Naive thymus-derived CD8-positive, alpha-beta T cell (primary cell): Measurements from ENCODE around the gene VSIG4. TPM values are rescaled to one million over a fixed set of nuclear protein-coding genes. Genes with fewer than 3 reads are reported as not detected.
"Not testable (repeated sequence)": the region's sequence is repeated elsewhere in the genome, so short reads cannot be mapped to it uniquely, and the experiment has no call there.

Experiments used
- ATAC-seq, 2 donors: fragments of 150-1000 bp; cut with Tn5 transposase in 1 of 2; sonication (Bioruptor Pico), chemical (Tn5 transposase) in 1 of 2; 1 replicate in 1 of 2; 2 replicates in 1 of 2; pipeline ENCODE4 v1.10.0; 2021; ENCODE audit warnings: mild to moderate bottlenecking in 2 of 2, moderate library complexity in 2 of 2
- POLR2A ChIA-PET: fragments of 350-600 bp; sonication (Branson Sonifier 250); formaldehyde crosslinking; loops from one replicate; lab custom pipeline; 2021; ENCODE audit warnings: antibody characterized with exemption; lab: Charles Lee
- DNase-seq, 10 donors: peaks; one replicate each; pipeline versions ENCODE4 v3.0.0 to v3.0.0-alpha.2; 2020 to 2022
- H3K27ac Mint-ChIP-seq, 10 donors: one replicate each; pipeline ENCODE4 v1.8.0; 2020 to 2022; ENCODE audit warnings: mild to moderate bottlenecking in 10 of 10, mixed read lengths in 10 of 10, moderate library complexity in 4 of 10, inconsistent platforms in 1 of 10
- H3K27me3 Mint-ChIP-seq, 5 donors: one replicate each; pipeline ENCODE4 v1.8.0; 2021 to 2022; ENCODE audit warnings: mixed read lengths in 5 of 5
- H3K36me3 Mint-ChIP-seq, 3 donors: one replicate each; pipeline ENCODE4 v1.8.0; 2020 to 2022; ENCODE audit warnings: mixed read lengths in 3 of 3, mild to moderate bottlenecking in 2 of 3, inconsistent platforms in 1 of 3
- H3K4me1 Mint-ChIP-seq, 4 donors: one replicate each; pipeline ENCODE4 v1.8.0; 2021 to 2022; ENCODE audit warnings: mixed read lengths in 4 of 4
- H3K4me3 Mint-ChIP-seq, 10 donors: one replicate each; pipeline ENCODE4 v1.8.0; 2020 to 2022; ENCODE audit warnings: mild to moderate bottlenecking in 10 of 10, mixed read lengths in 10 of 10, moderate library complexity in 6 of 10, inconsistent platforms in 1 of 10
- H3K9me3 Mint-ChIP-seq, 9 donors: one replicate each; pipeline ENCODE4 v1.8.0; 2020 to 2022; ENCODE audit warnings: mixed read lengths in 9 of 9, mild to moderate bottlenecking in 3 of 9, inconsistent platforms in 1 of 9, moderate library complexity in 1 of 9
- polyA plus RNA-seq, 3 donors: library from polyadenylated mRNA; unstranded; fragments of 300-500 nt; fragmentation: Illumina TruSeq; gene quantifications; one replicate each; pipeline ENCODE4 v1.2.3, GENCODE V29; 2021
- total RNA-seq, 8 experiments: library from RNA in 2 of 8; stranded (reverse) in 2 of 8; gene quantifications; one replicate each; pipeline ENCODE4 v1.2.3 and lab custom pipeline; 2021 to 2026

Gene VSIG4
- under 1 TPM; 0.47 to 0.60 TPM for total RNA-seq
- under 1 TPM in 1 of 3 donors, not detected in 2; 0.38 TPM for polyA plus RNA-seq
- total RNA-seq (lab: John Stamatoyannopoulos, UW) = 0 to 0.08 (median 0) reads per million in 6 experiments

GRCh38 chrX:66039944-66040343 lies at the start of gene VSIG4:
Gene VSIG4 (minus strand): TSS chrX:66040080. CDS start chrX:66039998, 82 bp downstream.
- no peak for DNase-seq
- Mint-ChIP-seq H3K27ac (no peak within 1 kb of the TSS), H3K9me3 (no peaks in the 10 kb centered on the region), H3K36me3 (no peaks in the 10 kb centered on the region), H3K4me1 (peaks cover 2 to 6% (median 3%) of the 10 kb centered on the region in 4 donors), H3K4me3 (no peak within 1 kb of the TSS), H3K27me3 (no peaks in the 10 kb centered on the region)
- no peak for ATAC-seq
- POLR2A ChIA-PET = no interaction called here

- Mint-ChIP-seq H3K4me3 (no peak overlapping the region), H3K27ac (no peak overlapping the region), H3K36me3 (no peaks in the 10 kb centered on the region), H3K4me1 (peaks cover 12 to 25% (median 20%) of the 10 kb centered on the region in 4 donors), H3K9me3 (peaks cover 0 to 4% (median 0%) of the 10 kb centered on the region in 9 donors), H3K27me3 (no peaks in the 10 kb centered on the region)
- DNase-seq = no peak
- POLR2A ChIA-PET = no interaction called here
- ATAC-seq = no peak
Measured at GRCh38 chrX:66076801-66077200, 36.9 kb upstream of the VSIG4 start.

DNA sequence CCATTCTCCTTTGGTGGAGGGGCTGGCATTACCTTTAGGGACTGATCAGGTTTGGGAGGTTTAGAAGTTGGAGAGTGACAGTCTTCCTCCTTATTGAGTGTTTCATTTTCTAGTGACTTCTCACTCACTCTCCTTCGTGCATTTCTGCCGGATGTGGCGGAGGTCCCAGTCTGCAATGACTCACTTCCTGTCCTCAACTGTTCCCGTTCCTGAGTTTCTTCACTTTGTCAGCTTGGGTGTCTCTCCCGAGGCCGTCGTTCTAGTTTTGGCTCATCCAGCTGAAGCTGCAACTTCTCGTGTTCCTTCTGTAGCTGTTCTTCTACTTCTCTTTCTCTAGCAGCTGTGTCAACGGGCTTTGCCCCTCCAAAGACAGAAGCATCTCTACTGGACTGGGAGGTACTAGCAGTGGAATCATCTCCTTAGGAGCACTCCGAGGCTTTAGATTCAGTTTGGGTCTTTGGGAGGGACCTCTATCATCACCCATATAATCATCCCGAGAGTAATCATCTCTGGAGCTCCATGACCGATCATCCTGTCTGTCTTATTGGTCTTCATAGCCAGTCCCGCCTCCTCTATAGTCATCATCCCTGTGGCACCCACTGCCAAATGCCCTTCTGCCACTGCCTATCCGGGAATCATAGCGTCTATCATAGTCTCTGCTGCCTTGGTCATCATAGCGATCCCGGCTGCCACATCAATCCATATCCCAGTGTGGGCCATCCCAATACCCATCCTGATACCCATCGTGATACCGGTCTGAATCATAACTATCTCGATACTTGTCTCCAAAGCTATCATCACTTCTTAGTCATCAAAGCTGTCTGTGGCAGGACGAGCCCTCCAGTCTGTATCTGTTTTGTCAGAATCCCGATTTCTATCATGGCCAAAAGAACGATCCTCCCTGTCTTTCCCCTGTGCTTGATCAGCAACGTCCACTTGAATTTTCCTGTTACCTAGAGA lies 35.3 kb upstream of the VSIG4 start:
- Mint-ChIP-seq H3K27ac (peak overlapping the region; percentile 68 to 95 (median 88)), H3K27me3 (no peaks in the 10 kb centered on the region), H3K4me1 (peaks cover 12 to 25% (median 20%) of the 10 kb centered on the region in 4 donors), H3K4me3 (peak overlapping the region; percentile 78 to 85 (median 82)), H3K36me3 (no peaks in the 10 kb centered on the region), H3K9me3 (peaks cover 0 to 4% (median 0%) of the 10 kb centered on the region in 9 donors)
- ATAC-seq (no peak), DNase-seq (peak in 7 of 10 donors; percentile 5 to 59 (median 17))
- POLR2A ChIA-PET = interaction anchor here (0.6 kb wide), 1 partner anchor 1236 kb away, joined by 3 read pairs; no protein-coding TSS in a partner anchor

DNA sequence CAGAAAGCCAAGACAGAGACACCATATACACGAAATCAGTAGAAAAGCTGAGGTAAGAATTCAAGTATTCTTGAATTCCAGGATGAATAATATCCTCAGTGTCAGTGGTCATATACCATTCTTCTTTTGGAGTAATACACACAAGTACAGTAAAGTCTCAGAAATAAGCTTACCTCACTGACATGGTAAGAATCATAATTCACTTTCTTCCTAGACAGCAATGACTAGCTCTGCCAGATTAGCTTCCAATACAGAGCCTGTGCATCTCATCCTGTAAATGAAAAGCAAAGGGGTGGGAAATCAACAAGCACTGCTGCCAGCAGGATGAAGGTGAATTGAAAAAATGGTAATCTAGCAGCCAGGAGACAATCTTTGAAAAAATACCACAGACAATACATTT lies 31.2 kb upstream of the VSIG4 start:
- POLR2A ChIA-PET = no interaction called here
- no peak overlapping the region for H3K27ac Mint-ChIP-seq
- ATAC-seq (no peak), DNase-seq (no peak)
- no peak overlapping the region for H3K4me3 Mint-ChIP-seq
- peaks cover 12 to 25% (median 20%) of the 10 kb centered on the region in 4 donors for H3K4me1 Mint-ChIP-seq
- peaks cover 0 to 4% (median 0%) of the 10 kb centered on the region in 9 donors for H3K9me3 Mint-ChIP-seq
- no peaks in the 10 kb centered on the region for H3K27me3 Mint-ChIP-seq
- H3K36me3 Mint-ChIP-seq = no peaks in the 10 kb centered on the region

GRCh38 chrX:66064261-66064660 lies 24.4 kb upstream of the VSIG4 start:
- Mint-ChIP-seq H3K36me3 (no peaks in the 10 kb centered on the region), H3K9me3 (no peaks in the 10 kb centered on the region), H3K4me1 (peaks cover 14 to 46% (median 43%) of the 10 kb centered on the region in 4 donors), H3K27me3 (no peaks in the 10 kb centered on the region), H3K27ac (no peak overlapping the region), H3K4me3 (no peak overlapping the region)
- POLR2A ChIA-PET = no interaction called here
- no peak for ATAC-seq
- DNase-seq = no peak

GRCh38 chrX:66057019-66057418 lies 17.1 kb upstream of the VSIG4 start:
- DNase-seq, H3K9me3 Mint-ChIP-seq, H3K4me3 Mint-ChIP-seq, ATAC-seq, H3K27me3 Mint-ChIP-seq, POLR2A ChIA-PET, H3K27ac Mint-ChIP-seq, H3K36me3 Mint-ChIP-seq: not testable (repeated sequence)
- peaks cover 5 to 27% (median 25%) of the 10 kb centered on the region in 4 donors for H3K4me1 Mint-ChIP-seq

DNA sequence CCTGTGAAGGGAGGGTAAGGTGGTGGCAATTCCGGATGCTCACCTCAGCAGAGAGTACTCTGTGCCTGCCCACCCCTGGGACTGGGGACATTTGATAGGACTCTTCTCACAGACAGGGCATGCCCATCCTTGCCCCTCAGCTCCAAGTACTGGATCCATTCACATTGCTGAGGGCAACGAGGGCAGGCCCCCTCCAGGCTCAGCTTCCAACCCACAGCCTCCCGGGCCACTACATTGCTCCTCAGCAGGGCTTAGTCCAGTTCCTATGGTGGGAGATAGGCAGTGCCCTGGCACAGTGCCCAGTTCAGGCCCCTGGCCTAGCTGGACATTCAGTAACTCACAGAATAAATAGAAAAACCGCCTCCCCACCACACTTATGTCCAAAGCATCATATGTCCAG lies 15.1 kb upstream of the VSIG4 start:
- Mint-ChIP-seq H3K27ac (peak overlapping the region in 1 of 10 donors; percentile 71), H3K36me3 (no peaks in the 10 kb centered on the region), H3K9me3 (peaks cover 0 to 4% (median 0%) of the 10 kb centered on the region in 9 donors), H3K4me1 (peaks cover 0 to 12% (median 7%) of the 10 kb centered on the region in 4 donors), H3K4me3 (no peak overlapping the region), H3K27me3 (no peaks in the 10 kb centered on the region)
- DNase-seq (no peak), ATAC-seq (no peak)
- POLR2A ChIA-PET = no interaction called here

DNA sequence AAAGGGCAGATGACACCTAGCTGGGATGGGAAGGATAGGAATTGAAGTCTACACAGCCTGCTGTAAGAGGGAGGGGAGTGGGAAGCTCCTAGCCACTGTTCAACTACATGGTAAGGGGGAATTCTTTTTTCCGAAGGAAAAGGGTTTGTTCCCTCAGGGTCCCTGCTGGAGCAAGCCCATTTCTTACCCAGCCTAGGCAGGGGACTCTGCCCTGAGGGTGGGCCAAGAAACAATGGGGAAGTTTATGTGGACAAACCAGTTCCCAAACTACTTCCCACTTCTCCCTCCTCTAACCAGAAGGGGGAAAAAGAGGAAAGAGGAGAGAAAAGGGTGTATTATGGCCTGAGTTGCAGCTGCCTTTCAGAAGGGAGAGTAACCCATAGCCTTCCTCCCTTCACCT lies 13.5 kb upstream of the VSIG4 start:
- no peaks in the 10 kb centered on the region for H3K36me3 Mint-ChIP-seq
- POLR2A ChIA-PET = no interaction called here
- peaks cover 0 to 11% (median 2%) of the 10 kb centered on the region in 4 donors for H3K4me1 Mint-ChIP-seq
- peak overlapping the region in 1 of 10 donors; percentile 73 for H3K27ac Mint-ChIP-seq
- H3K27me3 Mint-ChIP-seq = no peaks in the 10 kb centered on the region
- DNase-seq (no peak), ATAC-seq (no peak)
- no peak overlapping the region for H3K4me3 Mint-ChIP-seq
- H3K9me3 Mint-ChIP-seq = peaks cover 0 to 4% (median 0%) of the 10 kb centered on the region in 9 donors

- H3K36me3 Mint-ChIP-seq = no peaks in the 10 kb centered on the region
Measured at GRCh38 chrX:66051980-66052379, 12.1 kb upstream of the VSIG4 start.

DNA sequence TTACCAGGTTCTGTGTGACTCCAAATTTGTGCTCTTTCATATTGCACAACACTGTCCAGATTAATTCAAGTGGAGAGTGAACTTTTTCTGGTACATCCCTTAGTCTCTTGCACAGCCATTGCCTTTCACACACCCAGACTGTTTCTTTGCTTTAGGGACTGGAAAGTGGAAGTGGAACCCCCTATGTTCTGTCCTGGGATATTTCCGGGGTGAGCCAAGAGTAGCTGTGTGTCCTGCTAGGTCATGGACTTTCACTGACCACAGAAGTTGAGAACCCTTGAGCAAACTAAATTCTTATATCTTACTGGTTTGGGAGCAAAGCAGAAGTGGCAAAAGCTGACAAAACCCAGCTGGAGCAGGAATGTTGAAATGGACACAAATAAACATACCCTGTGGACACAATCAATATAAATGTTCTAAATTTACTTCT lies 10.3 kb upstream of the VSIG4 start:
- Mint-ChIP-seq H3K4me3 (no peak overlapping the region), H3K4me1 (peaks cover 11 to 42% (median 25%) of the 10 kb centered on the region in 4 donors), H3K27ac (peak overlapping the region in 1 of 10 donors; percentile 56), H3K36me3 (no peaks in the 10 kb centered on the region), H3K9me3 (no peaks in the 10 kb centered on the region), H3K27me3 (no peaks in the 10 kb centered on the region)
- POLR2A ChIA-PET = no interaction called here
- DNase-seq = no peak
- no peak for ATAC-seq

More at GRCh38 chrX:66051980-66052379, 12.1 kb upstream of the VSIG4 start:
- ATAC-seq (no peak), DNase-seq (no peak)
- Mint-ChIP-seq H3K9me3 (no peaks in the 10 kb centered on the region), H3K27me3 (no peaks in the 10 kb centered on the region), H3K4me3 (no peak overlapping the region), H3K4me1 (peaks cover 0 to 24% (median 8%) of the 10 kb centered on the region in 4 donors), H3K27ac (no peak overlapping the region)
- POLR2A ChIA-PET = no interaction called here

DNA sequence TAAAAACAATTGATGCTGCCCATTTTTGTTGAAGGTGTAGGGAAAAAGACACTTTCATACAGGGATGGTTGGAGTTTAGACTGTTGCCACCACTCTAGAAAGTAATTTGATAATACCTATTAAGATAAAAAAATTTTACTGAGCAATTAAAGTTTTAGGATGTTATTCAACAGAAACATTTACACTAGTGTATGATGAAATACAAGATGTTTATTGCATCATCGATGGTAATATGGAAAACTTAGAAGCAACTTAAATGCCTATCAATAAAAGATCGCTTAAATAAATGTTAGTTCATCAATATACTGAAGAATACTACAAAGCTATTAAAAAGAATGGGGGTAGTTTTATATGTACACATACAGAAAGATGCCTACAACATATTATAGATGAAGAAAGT lies 9.2 kb upstream of the VSIG4 start:
- ATAC-seq (no peak), DNase-seq (no peak)
- Mint-ChIP-seq H3K27me3 (no peaks in the 10 kb centered on the region), H3K36me3 (no peaks in the 10 kb centered on the region), H3K27ac (no peak overlapping the region), H3K4me1 (peaks cover 12 to 45% (median 28%) of the 10 kb centered on the region in 4 donors), H3K9me3 (no peaks in the 10 kb centered on the region), H3K4me3 (no peak overlapping the region)
- POLR2A ChIA-PET = no interaction called here

DNA sequence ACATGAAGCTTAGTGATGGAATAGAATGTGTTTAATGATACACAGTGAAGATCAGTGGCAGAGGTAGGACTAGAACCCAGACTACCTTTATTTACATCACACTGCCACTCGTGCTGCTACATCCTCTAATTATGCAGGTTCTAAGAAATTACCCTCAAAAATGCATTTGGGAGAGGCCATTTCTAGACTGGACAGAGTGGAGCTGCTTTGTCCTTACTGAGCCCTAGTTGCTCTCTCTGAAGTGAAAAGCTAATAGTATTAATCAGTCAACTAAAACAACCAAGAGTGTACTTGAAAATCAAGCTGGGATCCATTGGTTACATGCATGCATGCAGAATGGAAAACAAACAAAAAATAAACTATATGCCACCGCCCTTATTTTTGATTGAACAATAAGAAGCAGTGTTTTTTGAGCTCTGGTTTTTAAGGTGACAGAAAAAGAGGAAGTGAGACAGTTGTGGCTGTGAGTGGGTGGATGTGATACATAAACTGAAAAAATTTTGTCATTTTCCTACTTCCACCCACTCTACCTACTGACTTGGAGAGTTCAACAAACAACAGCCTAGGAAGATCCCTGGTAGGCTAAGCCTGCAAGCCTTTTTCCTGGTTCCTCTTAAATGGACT lies 6.8 kb upstream of the VSIG4 start:
- POLR2A ChIA-PET = interaction anchor here (0.6 to 0.8 kb wide), 2 partner anchors 15 to 133 kb away, joined by 3 to 5 read pairs; no protein-coding TSS in a partner anchor
- DNase-seq (peak in 3 of 10 donors; percentile 2 to 30 (median 24)), ATAC-seq (peak; percentile 33 to 58)
- Mint-ChIP-seq H3K27me3 (no peaks in the 10 kb centered on the region), H3K9me3 (no peaks in the 10 kb centered on the region), H3K4me3 (peak overlapping the region in 6 of 10 donors; percentile 1 to 50 (median 26)), H3K27ac (peak overlapping the region in 7 of 10 donors; percentile 13 to 84 (median 58)), H3K36me3 (no peaks in the 10 kb centered on the region), H3K4me1 (peaks cover 12 to 45% (median 28%) of the 10 kb centered on the region in 4 donors)
